ENCODE data around the gene STRA8. TPM values are rescaled to one million over a fixed set of nuclear protein-coding genes. Genes with fewer than 3 reads are reported as not detected.

Gene STRA8
- polyA plus RNA-seq, 3 donors, result not detected

- no peak overlapping the region for H2AFZ ChIP-seq (ENCODE audit: insufficient read depth, low read depth, low read length, poor library complexity, severe bottlenecking)
- H3K27me3 Mint-ChIP-seq (ENCODE audit: low read depth in 3 of 3), result no peaks in the 10 kb centered on the region
- H3K4me3 Mint-ChIP-seq, result no peak overlapping the region
- no peak overlapping the region for H3K9ac ChIP-seq (ENCODE audit: insufficient read depth, low read length, poor library complexity, severe bottlenecking)
- H3K9me3 Mint-ChIP-seq, result peaks cover 0 to 5% (median 0%) of the 10 kb centered on the region in 7 donors
- no peaks in the 10 kb centered on the region for H3K9me3 ChIP-seq (replicated peaks in 1 of 2; ENCODE audit: control insufficient read depth in 1 of 2, insufficient read depth in 1 of 2, low read length in 2 of 2)
- no peaks in the 10 kb centered on the region for H3K79me2 ChIP-seq (ENCODE audit: insufficient read depth, low read length)
- intact Hi-C loops (cut with micrococcal nuclease), result loop anchor here in 1 of 2 donors (5.0 kb wide), 1 partner anchor 472 kb away; the partner anchor contains the start of gene STMP1
- H3K27ac ChIP-seq (ENCODE audit: low read depth in 1 of 2, low read length in 2 of 2), result no peak overlapping the region
- H3K4me1 ChIP-seq (ENCODE audit: control insufficient read depth in 1 of 2, insufficient read depth in 2 of 2, low read length in 2 of 2), result no peaks in the 10 kb centered on the region
- no peaks in the 10 kb centered on the region for H3K4me1 Mint-ChIP-seq
- peaks cover 93 to 100% of the 10 kb centered on the region in 2 donors for H3K36me3 ChIP-seq (replicated peaks in 1 of 2; ENCODE audit: control insufficient read depth in 1 of 2, insufficient read depth in 2 of 2, low read length in 2 of 2)
- H4K20me1 ChIP-seq (ENCODE audit: insufficient read depth, low read length), result no peaks in the 10 kb centered on the region
- no peak for DNase-seq
- H3K27ac Mint-ChIP-seq, result no peak overlapping the region
- no peak for TF ChIP-seq CTCF (IDR thresholded peaks at IDR 0.05)
- peaks cover 98 to 100% of the 10 kb centered on the region in 2 donors for H3K36me3 Mint-ChIP-seq
- no peak overlapping the region for H3K4me3 ChIP-seq (replicated peaks in 1 of 3; ENCODE audit: low read depth in 2 of 3, low read length in 3 of 3)
- H3K27me3 ChIP-seq (ENCODE audit: control insufficient read depth in 2 of 2, insufficient read depth in 2 of 2, low read length in 2 of 2), result no peaks in the 10 kb centered on the region
- H3K4me2 ChIP-seq (replicated peaks; ENCODE audit: extremely low read depth, low read length, poor library complexity, severe bottlenecking), result no peak overlapping the region
Observed at GRCh38 chr7:135190703-135191102, 42.9 kb upstream of the STRA8 start.

GRCh38 chr7:135192914-135193536 lies 40.6 kb upstream of the STRA8 start:
- Mint-ChIP-seq H3K27me3 (ENCODE audit: low read depth in 3 of 3) (no peaks in the 10 kb centered on the region), H3K9me3 (no peaks in the 10 kb centered on the region), H3K4me1 (no peaks in the 10 kb centered on the region), H3K36me3 (peaks cover 97 to 100% of the 10 kb centered on the region in 2 donors), H3K27ac (peak overlapping the region in 2 of 7 donors; percentile 13 to 22), H3K4me3 (no peak overlapping the region)
- no peak for TF ChIP-seq CTCF (IDR thresholded peaks at IDR 0.05)
- Histone ChIP-seq H3K79me2 (ENCODE audit: insufficient read depth, low read length) (no peaks in the 10 kb centered on the region), H2AFZ (ENCODE audit: insufficient read depth, low read depth, low read length, poor library complexity, severe bottlenecking) (no peak overlapping the region), H3K27me3 (ENCODE audit: control insufficient read depth in 2 of 2, insufficient read depth in 2 of 2, low read length in 2 of 2) (no peaks in the 10 kb centered on the region), H3K27ac (ENCODE audit: low read depth in 1 of 2, low read length in 2 of 2) (no peak overlapping the region), H3K4me3 (replicated peaks in 1 of 3; ENCODE audit: low read depth in 2 of 3, low read length in 3 of 3) (no peak overlapping the region), H3K4me2 (replicated peaks; ENCODE audit: extremely low read depth, low read length, poor library complexity, severe bottlenecking) (no peak overlapping the region), H4K20me1 (ENCODE audit: insufficient read depth, low read length) (no peaks in the 10 kb centered on the region), H3K9me3 (replicated peaks in 1 of 2; ENCODE audit: control insufficient read depth in 1 of 2, insufficient read depth in 1 of 2, low read length in 2 of 2) (no peaks in the 10 kb centered on the region), H3K36me3 (replicated peaks in 1 of 2; ENCODE audit: control insufficient read depth in 1 of 2, insufficient read depth in 2 of 2, low read length in 2 of 2) (peaks cover 92 to 100% of the 10 kb centered on the region in 2 donors), H3K9ac (ENCODE audit: insufficient read depth, low read length, poor library complexity, severe bottlenecking) (no peak overlapping the region), H3K4me1 (ENCODE audit: control insufficient read depth in 1 of 2, insufficient read depth in 2 of 2, low read length in 2 of 2) (no peaks in the 10 kb centered on the region)
- no peak for DNase-seq
- 98% methylated on average over 8 of the region's 11 CpGs for WGBS (ENCODE audit: insufficient coverage)
- intact Hi-C loops (cut with micrococcal nuclease), result loop anchor here in 1 of 2 donors (5.0 kb wide), 1 partner anchor 469 kb away; the partner anchor contains the start of gene STMP1

Data from CD14-positive monocyte (primary cell).